ENCODE results near the gene GRIK1. TPM values are rescaled to one million over a fixed set of nuclear protein-coding genes. Genes with fewer than 3 reads are reported as not detected.

Gene GRIK1
- polyA plus RNA-seq, 1 donor (not counting 4 experiments of a cell fraction or from before 2014, with no cell fraction given), result not detected

DNA sequence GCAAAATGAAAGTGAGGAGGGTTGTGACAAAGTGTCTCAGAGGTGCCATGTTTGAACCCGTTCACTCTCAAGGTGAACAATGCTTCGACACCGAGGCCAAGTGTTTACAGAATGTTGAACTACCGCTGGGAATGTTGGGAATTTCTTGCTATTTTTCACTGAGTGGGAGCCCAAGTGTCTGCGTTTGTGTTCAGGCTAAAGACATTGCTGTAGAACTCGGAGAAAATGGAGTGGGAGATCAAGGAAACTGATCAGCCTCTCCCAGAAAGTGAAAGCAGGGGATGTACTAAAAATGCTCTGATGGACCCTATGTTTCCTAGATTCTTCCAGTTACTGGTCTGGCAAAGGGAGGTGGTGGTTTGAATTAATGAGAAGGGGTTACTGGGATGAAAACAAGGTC is 433.6 kb downstream of the GRIK1 start:
- Histone ChIP-seq H3K4me2 (ENCODE audit: control insufficient read depth, extremely low read depth, insufficient read depth, low read depth, low read length) (no peak overlapping the region), H3K79me2 (ENCODE audit: control insufficient read depth, insufficient read depth, low read length) (no peaks in the 10 kb centered on the region), H2AFZ (ENCODE audit: control insufficient read depth, low read length) (no peak overlapping the region), H3K27ac (ENCODE audit: control insufficient read depth, insufficient read depth, low read length) (no peak overlapping the region), H4K20me1 (ENCODE audit: control insufficient read depth, extremely low read depth, insufficient read depth, low read length) (no peaks in the 10 kb centered on the region), H3K27me3 (ENCODE audit: control insufficient read depth, extremely low read depth, insufficient read depth, low read length) (no peaks in the 10 kb centered on the region), H3K9me3 (ENCODE audit: control insufficient read depth, low read depth, low read length) (no peaks in the 10 kb centered on the region), H3K36me3 (ENCODE audit: control insufficient read depth in 2 of 2, extremely low read depth in 1 of 2, insufficient read depth in 2 of 2, low read length in 2 of 2) (no peaks in the 10 kb centered on the region), H3K4me1 (ENCODE audit: control insufficient read depth, extremely low read depth, insufficient read depth, low read length) (peaks cover 5% of the 10 kb centered on the region), H3K9me1 (ENCODE audit: control insufficient read depth, extremely low read depth, insufficient read depth, low read length) (no peaks in the 10 kb centered on the region), H3K4me3 (ENCODE audit: control insufficient read depth in 2 of 3, extremely low read depth in 1 of 3, insufficient read depth in 2 of 3, low read depth in 1 of 3, low read length in 3 of 3) (no peak overlapping the region), H3K9ac (ENCODE audit: control insufficient read depth, extremely low read depth, insufficient read depth, low read length) (no peak overlapping the region)
- FAIRE-seq (no peak), DNase-seq (ENCODE audit: low read depth, low spot score) (no peak)
- TF ChIP-seq, protein P1, sequence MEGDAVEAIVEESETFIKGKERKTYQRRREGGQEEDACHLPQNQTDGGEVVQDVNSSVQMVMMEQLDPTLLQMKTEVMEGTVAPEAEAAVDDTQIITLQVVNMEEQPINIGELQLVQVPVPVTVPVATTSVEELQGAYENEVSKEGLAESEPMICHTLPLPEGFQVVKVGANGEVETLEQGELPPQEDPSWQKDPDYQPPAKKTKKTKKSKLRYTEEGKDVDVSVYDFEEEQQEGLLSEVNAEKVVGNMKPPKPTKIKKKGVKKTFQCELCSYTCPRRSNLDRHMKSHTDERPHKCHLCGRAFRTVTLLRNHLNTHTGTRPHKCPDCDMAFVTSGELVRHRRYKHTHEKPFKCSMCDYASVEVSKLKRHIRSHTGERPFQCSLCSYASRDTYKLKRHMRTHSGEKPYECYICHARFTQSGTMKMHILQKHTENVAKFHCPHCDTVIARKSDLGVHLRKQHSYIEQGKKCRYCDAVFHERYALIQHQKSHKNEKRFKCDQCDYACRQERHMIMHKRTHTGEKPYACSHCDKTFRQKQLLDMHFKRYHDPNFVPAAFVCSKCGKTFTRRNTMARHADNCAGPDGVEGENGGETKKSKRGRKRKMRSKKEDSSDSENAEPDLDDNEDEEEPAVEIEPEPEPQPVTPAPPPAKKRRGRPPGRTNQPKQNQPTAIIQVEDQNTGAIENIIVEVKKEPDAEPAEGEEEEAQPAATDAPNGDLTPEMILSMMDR (optimal IDR thresholded peaks at IDR 0.05 in 1 of 3, IDR thresholded peaks at IDR 0.05 in 1 of 3, conservative IDR thresholded peaks at IDR 0.05 in 1 of 3; ENCODE audit: extremely low read depth in 1 of 3, insufficient read depth in 2 of 3, low read length in 3 of 3), result no peak
- TF ChIP-seq EZH2 (IDR thresholded peaks at IDR 0.05; ENCODE audit: low read length), result no peak
- dilution Hi-C loops (cut with MboI; ENCODE audit: extremely low pct_ligation_motif_present, low sequenced_read_pairs), result no loop called here

DNA sequence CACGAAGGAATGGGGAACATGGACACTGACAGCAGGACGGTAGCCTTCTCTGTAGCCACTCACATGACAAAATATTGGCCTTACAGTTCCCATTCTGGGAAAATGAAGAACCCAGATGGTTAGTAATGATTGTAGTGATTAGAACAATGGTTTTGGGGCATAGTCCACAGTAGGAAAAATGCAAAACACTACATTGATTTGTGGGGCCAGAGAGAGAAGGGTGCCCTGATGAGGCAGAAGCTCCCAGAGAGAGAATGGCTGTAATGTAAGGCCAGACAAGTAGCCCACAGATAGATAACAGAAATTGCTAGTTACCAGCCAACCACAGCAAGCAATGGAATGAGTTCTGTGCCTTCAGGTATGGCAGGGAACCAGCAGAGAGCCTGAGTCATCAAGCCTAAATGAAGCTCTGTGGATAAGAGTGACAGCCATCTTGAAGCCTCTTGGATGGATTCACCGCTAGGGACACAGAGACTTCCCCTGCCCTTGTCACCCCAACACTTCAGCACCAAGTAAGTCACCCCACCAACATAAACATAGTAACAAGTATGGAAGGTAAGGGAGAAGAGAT is 435.0 kb downstream of the GRIK1 start:
- Histone ChIP-seq H3K4me2 (ENCODE audit: control insufficient read depth, extremely low read depth, insufficient read depth, low read depth, low read length) (no peak overlapping the region), H3K27ac (ENCODE audit: control insufficient read depth, insufficient read depth, low read length) (no peak overlapping the region), H3K79me2 (ENCODE audit: control insufficient read depth, insufficient read depth, low read length) (no peaks in the 10 kb centered on the region), H4K20me1 (ENCODE audit: control insufficient read depth, extremely low read depth, insufficient read depth, low read length) (no peaks in the 10 kb centered on the region), H3K9ac (ENCODE audit: control insufficient read depth, extremely low read depth, insufficient read depth, low read length) (no peak overlapping the region), H3K36me3 (ENCODE audit: control insufficient read depth in 2 of 2, extremely low read depth in 1 of 2, insufficient read depth in 2 of 2, low read length in 2 of 2) (no peaks in the 10 kb centered on the region), H2AFZ (ENCODE audit: control insufficient read depth, low read length) (no peak overlapping the region), H3K4me1 (ENCODE audit: control insufficient read depth, extremely low read depth, insufficient read depth, low read length) (peaks cover 5% of the 10 kb centered on the region), H3K4me3 (ENCODE audit: control insufficient read depth in 2 of 3, extremely low read depth in 1 of 3, insufficient read depth in 2 of 3, low read depth in 1 of 3, low read length in 3 of 3) (no peak overlapping the region), H3K9me1 (ENCODE audit: control insufficient read depth, extremely low read depth, insufficient read depth, low read length) (no peaks in the 10 kb centered on the region), H3K27me3 (ENCODE audit: control insufficient read depth, extremely low read depth, insufficient read depth, low read length) (no peaks in the 10 kb centered on the region), H3K9me3 (ENCODE audit: control insufficient read depth, low read depth, low read length) (no peaks in the 10 kb centered on the region)
- FAIRE-seq (peak; percentile 66), DNase-seq (ENCODE audit: low read depth, low spot score) (no peak)
- dilution Hi-C loops (cut with MboI; ENCODE audit: extremely low pct_ligation_motif_present, low sequenced_read_pairs), result no loop called here
- no peak for TF ChIP-seq EZH2 (IDR thresholded peaks at IDR 0.05; ENCODE audit: low read length)
- TF ChIP-seq, protein P1 (optimal IDR thresholded peaks at IDR 0.05 in 1 of 3, IDR thresholded peaks at IDR 0.05 in 1 of 3, conservative IDR thresholded peaks at IDR 0.05 in 1 of 3; ENCODE audit: extremely low read depth in 1 of 3, insufficient read depth in 2 of 3, low read length in 3 of 3), result no peak

All from keratinocyte (primary cell).